NCI-H128 (cell line): Measurements from ENCODE around the gene AIFM2.
"Not testable (repeated sequence)": the region's sequence is repeated elsewhere in the genome, so short reads cannot be mapped to it uniquely, and the experiment has no call there.

Source experiments
- DNase-seq: peaks from one replicate; lab custom pipeline; 2025; ENCODE audit not compliant: unreplicated experiment; lab: John Stamatoyannopoulos, UW

AIFM2 gene

GRCh38 chr10:70096016-70096704 lies 36.5 kb downstream of the AIFM2 start:
- no peak for DNase-seq

- no peak for DNase-seq
These were observed 38.4 kb downstream of the AIFM2 start for GRCh38 chr10:70094250-70094649.

- no peak for DNase-seq
These were observed 39.2 kb downstream of the AIFM2 start for GRCh38 chr10:70093335-70093944.

GRCh38 chr10:70092389-70092718 lies 40.3 kb downstream of the AIFM2 start:
- DNase-seq: no peak

GRCh38 chr10:70090951-70091350 lies 41.7 kb downstream of the AIFM2 start:
- no peak for DNase-seq

GRCh38 chr10:70090013-70090412 lies 42.6 kb downstream of the AIFM2 start:
- DNase-seq: no peak

- DNase-seq: no peak
These were observed 44.3 kb downstream of the AIFM2 start for GRCh38 chr10:70088308-70088698.

GRCh38 chr10:70087616-70088307 lies 44.9 kb downstream of the AIFM2 start:
- DNase-seq: no peak

- no peak for DNase-seq
These were observed 46.5 kb downstream of the AIFM2 start for GRCh38 chr10:70085975-70086613.

GRCh38 chr10:70084189-70084588 lies 48.4 kb downstream of the AIFM2 start:
- no peak for DNase-seq

GRCh38 chr10:70080789-70081188 lies 51.8 kb downstream of the AIFM2 start:
- DNase-seq: not testable (repeated sequence)

- DNase-seq: no peak
These were observed 53.7 kb downstream of the AIFM2 start for GRCh38 chr10:70078937-70079336.

GRCh38 chr10:70078329-70078728 lies 54.3 kb downstream of the AIFM2 start:
- DNase-seq: no peak

- DNase-seq: no peak
These were observed 57.7 kb downstream of the AIFM2 start for GRCh38 chr10:70074971-70075370.

- DNase-seq: no peak
These were observed 58.5 kb downstream of the AIFM2 start for GRCh38 chr10:70074165-70074564.

GRCh38 chr10:70070834-70071233 lies 61.8 kb downstream of the AIFM2 start:
- no peak for DNase-seq

- no peak for DNase-seq
These were observed 63.3 kb downstream of the AIFM2 start for GRCh38 chr10:70069346-70069745.

- no peak for DNase-seq
These were observed 63.7 kb downstream of the AIFM2 start for GRCh38 chr10:70068925-70069324.

GRCh38 chr10:70067586-70067985 lies 65.0 kb downstream of the AIFM2 start:
- no peak for DNase-seq

GRCh38 chr10:70066190-70066589 lies 66.4 kb downstream of the AIFM2 start:
- DNase-seq: no peak

- DNase-seq: no peak
These were observed 68.1 kb downstream of the AIFM2 start for GRCh38 chr10:70064486-70064885.
